ENCODE results near the gene HILPDA.
A peak's percentile ranks its signal among the peaks of the same experiment; 100 is the strongest.
"Not testable (repeated sequence)": the region's sequence is repeated elsewhere in the genome, so short reads cannot be mapped to it uniquely, and the experiment has no call there.

The HILPDA gene

DNA sequence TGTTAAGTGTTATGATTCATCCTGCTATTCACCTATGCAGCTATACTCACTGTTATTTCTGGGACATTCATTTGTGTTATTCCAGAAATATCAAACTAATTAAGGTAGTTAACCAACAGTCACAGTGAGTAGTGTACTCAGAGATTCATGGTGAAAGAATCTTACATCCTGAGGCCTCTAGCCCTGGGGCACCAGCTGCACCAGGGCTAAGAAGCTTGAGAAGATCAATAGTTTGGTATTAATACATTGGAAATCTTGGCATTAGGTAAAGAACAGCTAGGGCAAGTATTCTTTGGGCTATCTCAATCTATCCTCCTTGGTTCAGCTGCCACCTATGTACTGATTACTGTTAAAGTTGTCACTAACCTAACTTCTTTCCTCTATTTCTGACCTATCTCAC, 11.2 kb downstream of the HILPDA start:
- DNase-seq = not testable (repeated sequence)

DNA sequence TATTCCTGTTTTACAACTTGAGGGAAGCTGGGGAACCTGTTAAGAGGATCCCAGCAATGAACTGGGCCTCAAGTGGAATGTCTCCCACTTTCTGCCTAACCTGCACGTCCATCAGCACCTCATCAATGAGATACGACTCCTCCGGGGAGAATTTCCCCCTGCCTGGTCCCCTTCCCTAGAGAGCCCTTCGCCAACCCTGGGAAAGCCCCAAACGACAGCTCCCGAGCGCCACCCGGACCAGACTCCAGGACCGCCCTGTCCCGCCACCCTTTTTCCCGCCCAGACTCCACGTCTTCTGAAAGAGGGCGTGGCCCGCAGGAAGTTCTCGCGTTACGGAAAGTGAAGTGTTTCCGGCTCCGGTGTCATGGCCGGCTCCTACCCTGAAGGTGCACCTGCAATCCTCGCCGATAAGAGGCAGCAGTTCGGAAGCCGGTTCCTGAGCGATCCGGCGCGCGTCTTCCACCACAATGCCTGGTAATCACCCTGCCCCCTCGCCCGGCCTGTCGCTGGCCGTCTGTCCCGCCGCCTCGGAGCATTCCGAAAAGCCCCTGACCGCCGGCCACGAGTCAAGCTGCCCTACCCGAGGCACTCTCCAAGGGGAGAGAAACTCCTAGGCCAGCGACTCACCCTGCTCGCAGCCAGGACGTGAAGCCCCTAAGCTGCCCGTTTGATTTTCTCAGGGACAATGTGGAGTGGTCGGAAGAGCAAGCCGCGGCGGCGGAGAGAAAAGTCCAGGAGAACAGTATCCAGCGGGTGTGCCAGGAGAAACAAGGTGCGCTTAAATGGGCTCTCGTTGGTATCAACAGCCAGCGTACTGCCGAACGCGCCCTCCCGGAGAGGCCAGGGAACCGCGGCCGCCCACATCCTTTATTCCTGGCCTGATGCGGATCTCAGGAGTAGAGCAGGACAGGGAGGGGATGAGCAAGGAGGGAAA, 21.0 kb downstream of the HILPDA start, which contains the start of gene METTL2B:
Gene METTL2B (plus strand): TSS at position 347 of the 934 bp plus-strand sequence. CDS start 18 bp downstream, at position 365.
- peak; percentile 93 for DNase-seq

DNA sequence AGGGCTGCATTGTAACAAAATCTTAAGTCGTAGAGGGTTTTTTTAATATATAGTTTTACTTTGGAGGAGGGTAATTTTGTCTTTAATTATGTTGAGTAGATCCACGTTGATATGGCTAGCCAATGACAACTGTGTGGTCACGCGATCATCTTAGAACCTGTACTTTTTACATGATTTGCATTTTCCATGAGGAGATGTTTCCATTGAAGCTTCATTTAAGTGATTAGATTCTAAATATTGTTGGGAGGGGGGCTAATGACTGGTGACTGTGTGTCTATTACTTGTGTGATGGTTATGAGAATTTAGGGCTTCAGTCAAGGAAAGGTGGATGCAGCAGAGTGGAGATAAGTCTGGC, 21.6 kb downstream of the HILPDA start:
- not testable (repeated sequence) for DNase-seq

DNA sequence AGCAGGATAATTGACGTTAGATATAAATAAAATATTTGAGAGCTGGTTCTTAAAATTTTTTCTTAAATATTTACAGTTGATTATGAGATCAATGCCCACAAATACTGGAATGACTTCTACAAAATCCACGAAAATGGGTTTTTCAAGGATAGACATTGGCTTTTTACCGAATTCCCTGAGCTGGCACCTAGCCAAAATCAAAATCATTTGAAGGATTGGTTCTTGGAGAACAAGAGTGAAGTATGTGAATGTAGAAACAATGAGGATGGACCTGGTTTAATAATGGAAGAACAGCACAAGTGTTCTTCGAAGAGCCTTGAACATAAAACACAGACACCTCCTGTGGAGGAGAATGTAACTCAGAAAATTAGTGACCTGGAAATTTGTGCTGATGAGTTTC, 23.4 kb downstream of the HILPDA start:
- not testable (repeated sequence) for DNase-seq

- not testable (repeated sequence) for DNase-seq
Observed at GRCh38 chr7:128488134-128488533, 32.5 kb downstream of the HILPDA start.

- no peak for DNase-seq
Observed at GRCh38 chr7:128497405-128497804, 41.7 kb downstream of the HILPDA start.

- DNase-seq = not testable (repeated sequence)
Observed at GRCh38 chr7:128505416-128505815, 49.7 kb downstream of the HILPDA start.

DNA sequence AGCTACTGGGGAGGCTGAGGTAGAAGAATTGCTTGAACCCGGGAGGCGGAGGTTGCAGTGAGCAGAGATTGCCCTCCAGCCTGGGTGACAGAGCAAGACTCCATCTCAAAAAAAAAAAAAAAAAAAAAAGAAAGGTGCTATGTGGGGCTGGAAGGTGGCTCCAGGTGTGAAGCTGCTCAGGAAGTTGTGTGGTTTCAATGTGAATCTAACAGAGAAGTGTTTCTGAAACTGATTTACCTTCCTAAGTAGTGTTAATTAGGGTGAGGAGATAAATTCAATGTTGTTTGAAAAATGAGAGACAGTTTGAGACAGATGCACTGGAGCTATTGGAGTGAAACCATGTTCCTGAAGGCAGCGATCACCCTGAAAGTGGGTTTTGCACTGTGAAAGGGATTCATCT, 51.1 kb downstream of the HILPDA start:
- not testable (repeated sequence) for DNase-seq

- not testable (repeated sequence) for DNase-seq
Observed at GRCh38 chr7:128507321-128507993, 51.8 kb downstream of the HILPDA start.
